CD4-positive, alpha-beta T cell (primary cell): ENCODE results near the gene TSC2. TPM values are rescaled to one million over a fixed set of nuclear protein-coding genes. Genes with fewer than 3 reads are reported as not detected.

Source experiments
- ATAC-seq: fragments of 200-7000 bp; cut with Tn5 transposase; one replicate; pipeline ENCODE4 v1.10.0; 2022; ENCODE audit warnings: mild to moderate bottlenecking; ENCODE audit not compliant: poor library complexity
- CTCF ChIA-PET: fragments of 350-600 bp; sonication (Branson Sonifier 250); formaldehyde crosslinking; loops from one replicate; lab custom pipeline; 2021; ENCODE audit warnings: antibody characterized with exemption, inconsistent platforms; lab: Charles Lee
- POLR2A ChIA-PET: fragments of 350-600 bp; sonication (Branson Sonifier 250); formaldehyde crosslinking; loops from one replicate; lab custom pipeline; 2021; ENCODE audit warnings: antibody characterized with exemption, inconsistent platforms; lab: Charles Lee
- DNase-seq, 14 experiments: peaks; one replicate each; pipeline ENCODE4 v3.0.0-alpha.2; 2013 to 2020; ENCODE audit warnings: mixed read lengths in 2 of 14
- H3K27ac ChIP-seq, 2 donors: one replicate each; pipeline versions ENCODE4 v1.5.1 to v1.7.0; 2013; ENCODE audit warnings: low read length in 2 of 2, low read depth in 1 of 2, mild to moderate bottlenecking in 1 of 2
- H3K27me3 ChIP-seq, 2 experiments: 1 replicate in 1 of 2; 2 replicates in 1 of 2; pipeline versions ENCODE4 v1.6.1 to v1.7.0; 2013; ENCODE audit warnings: low read length in 2 of 2, control low read depth in 1 of 2, mild to moderate bottlenecking in 1 of 2, moderate library complexity in 1 of 2; ENCODE audit not compliant: insufficient read depth in 2 of 2, control insufficient read depth in 1 of 2
- H3K36me3 ChIP-seq: one replicate; pipeline ENCODE4 v1.6.1; 2013; ENCODE audit warnings: low read length, control low read depth; ENCODE audit not compliant: insufficient read depth
- H3K4me1 ChIP-seq: one replicate; pipeline ENCODE4 v1.6.1; 2013; ENCODE audit warnings: low read length, control low read depth; ENCODE audit not compliant: insufficient read depth
- H3K4me3 ChIP-seq: one replicate; pipeline ENCODE4 v1.5.1; 2013; ENCODE audit warnings: mild to moderate bottlenecking, low read length, moderate library complexity
- H3K9me3 ChIP-seq, 2 experiments: 1 replicate in 1 of 2; 2 replicates in 1 of 2; pipeline versions ENCODE4 v1.6.1 to v1.7.0; 2013; ENCODE audit warnings: low read length in 2 of 2, mild to moderate bottlenecking in 2 of 2, control low read depth in 1 of 2, moderate library complexity in 1 of 2; ENCODE audit not compliant: control insufficient read depth in 1 of 2, insufficient read depth in 1 of 2
- H3K27ac Mint-ChIP-seq: one replicate; pipeline ENCODE4 v1.8.0; 2020; ENCODE audit warnings: mixed read lengths
- H3K27me3 Mint-ChIP-seq: one replicate; pipeline ENCODE4 v1.8.0; 2021; ENCODE audit warnings: mixed read lengths
- H3K36me3 Mint-ChIP-seq: one replicate; pipeline ENCODE4 v1.8.0; 2021; ENCODE audit warnings: low read depth, mixed read lengths
- H3K4me1 Mint-ChIP-seq: one replicate; pipeline ENCODE4 v1.8.0; 2021; ENCODE audit warnings: low read depth, mixed read lengths
- H3K4me3 Mint-ChIP-seq: one replicate; pipeline ENCODE4 v1.8.0; 2020; ENCODE audit warnings: mild to moderate bottlenecking, mixed read lengths
- H3K9me3 Mint-ChIP-seq: one replicate; pipeline ENCODE4 v1.8.0; 2020; ENCODE audit warnings: mixed read lengths
- CTCF ChIP-seq: fragments of 200-600 bp; IDR thresholded peaks from one replicate; pipeline ENCODE4 v1.8.0; 2022; ENCODE audit warnings: antibody characterized with exemption, mild to moderate bottlenecking
- intact Hi-C, 2 experiments: fragments of 100-400 bp; cut with DNase I in 1 of 2; cut with micrococcal nuclease in 1 of 2; formaldehyde crosslinking; loops; one replicate each; pipeline versions ENCODE4 v1.15.1 to v1.9.0; 2023 to 2025; cut with DNase I, micrococcal nuclease
- polyA plus RNA-seq, 2 donors: library from polyadenylated mRNA; unstranded; fragments of 120-200 nt; gene quantifications; one replicate each; pipeline ENCODE4 v1.2.1, GENCODE V29; 2013
- total RNA-seq, 174 experiments: library from RNA in 2 of 174; stranded (reverse) in 2 of 174; gene quantifications; one replicate each; pipeline ENCODE4 v1.2.3 and lab custom pipeline; 2021 to 2026

Gene TSC2
- total RNA-seq (10 to 100 TPM; 83.0 to 85.0 TPM), total RNA-seq (lab: John Stamatoyannopoulos, UW) (48.6 to 204 (median 116) reads per million in 172 experiments)
- polyA plus RNA-seq (2013, experiment 1 of 2): 44.8 TPM
- polyA plus RNA-seq (2013, experiment 2 of 2): 68.5 TPM

- Mint-ChIP-seq H3K27ac (peak within 1 kb of the TSS; percentile 56), H3K4me1 (peaks cover 23% of the 10 kb centered on the region), H3K36me3 (peaks cover 13% of the 10 kb centered on the region), H3K4me3 (peak within 1 kb of the TSS; percentile 93), H3K9me3 (no peaks in the 10 kb centered on the region), H3K27me3 (no peaks in the 10 kb centered on the region)
- peak within 1 kb of the TSS in 1 of 2 donors; percentile 29 for H3K27ac ChIP-seq
- ChIA-PET CTCF (interaction anchor here (0.7 to 2.0 kb wide), 8 partner anchors 9 to 107 kb away, joined by 3 to 14 read pairs (median 4); partner anchors contain the start of genes RPS2 and TRAF7), POLR2A (interaction anchor here (0.8 to 3.0 kb wide), 15 partner anchors 20 to 730 kb away, joined by 3 to 32 read pairs (median 4); partner anchors contain the start of genes PGP, PKD1, RPS2 and TRAF7)
- peak; percentile 57 for TF ChIP-seq CTCF
- H3K4me3 ChIP-seq: peak within 1 kb of the TSS; percentile 96
- no peaks in the 10 kb centered on the region for H3K27me3 ChIP-seq
- H3K9me3 ChIP-seq: no peaks in the 10 kb centered on the region
- H3K36me3 ChIP-seq: peaks cover 19% of the 10 kb centered on the region
- intact Hi-C loops: loop anchor here in 1 of 2 experiments (1.0 to 10.0 kb wide), 9 partner anchors 24 to 635 kb away; partner anchors contain the start of genes CLCN7, KCTD5, MLST8 and NDUFB10
- ATAC-seq (peak; percentile 90), DNase-seq (peak; percentile 78 to 96 (median 90))
- H3K4me1 ChIP-seq: peaks cover 33% of the 10 kb centered on the region
These were observed at the start of gene TSC2, which contains the start of gene NTHL1 for GRCh38 chr16:2047330-2048115. Gene TSC2, plus strand, starts transcription at chr16:2047985. Its CDS starts 631 bp downstream, at chr16:2048616. Gene NTHL1, minus strand, starts transcription at chr16:2047834. Its CDS starts 11 bp downstream, at chr16:2047823.

GRCh38 chr16:1998360-1998835 is 49.4 kb upstream of the TSC2 start:
- ChIA-PET POLR2A (no interaction called here), CTCF (no interaction called here)
- Mint-ChIP-seq H3K4me1 (peaks cover 6% of the 10 kb centered on the region), H3K27ac (no peak overlapping the region), H3K9me3 (no peaks in the 10 kb centered on the region), H3K36me3 (peaks cover 38% of the 10 kb centered on the region), H3K4me3 (no peak overlapping the region), H3K27me3 (no peaks in the 10 kb centered on the region)
- Histone ChIP-seq H3K4me1 (peaks cover 3% of the 10 kb centered on the region), H3K27ac (no peak overlapping the region), H3K36me3 (peaks cover 58% of the 10 kb centered on the region), H3K4me3 (no peak overlapping the region), H3K27me3 (no peaks in the 10 kb centered on the region), H3K9me3 (no peaks in the 10 kb centered on the region)
- no peak for DNase-seq
- intact Hi-C loops: no loop called here
- no peak for ATAC-seq
- no peak for TF ChIP-seq CTCF

- ATAC-seq: no peak
- Mint-ChIP-seq H3K36me3 (peaks cover 38% of the 10 kb centered on the region), H3K27ac (no peak overlapping the region), H3K4me1 (peaks cover under 1% of the 10 kb centered on the region), H3K4me3 (no peak overlapping the region), H3K9me3 (no peaks in the 10 kb centered on the region), H3K27me3 (no peaks in the 10 kb centered on the region)
- no peak for DNase-seq
- H3K36me3 ChIP-seq: peaks cover 60% of the 10 kb centered on the region
- no peak for TF ChIP-seq CTCF
- intact Hi-C loops: no loop called here
- no peak overlapping the region for H3K27ac ChIP-seq
- no peak overlapping the region for H3K4me3 ChIP-seq
- ChIA-PET POLR2A (no interaction called here), CTCF (no interaction called here)
- H3K27me3 ChIP-seq: no peaks in the 10 kb centered on the region
- H3K9me3 ChIP-seq: no peaks in the 10 kb centered on the region
- peaks cover 10% of the 10 kb centered on the region for H3K4me1 ChIP-seq
These were observed 48.7 kb upstream of the TSC2 start for GRCh38 chr16:1998852-1999801.
